HepG2 (cell line): ENCODE measurements around the gene GPBP1. TPM values are rescaled to one million over a fixed set of nuclear protein-coding genes. Genes with fewer than 3 reads are reported as not detected.

Experiments used
- ATAC-seq: fragments of 200-7000 bp; cut with Tn5 transposase; 3 replicates; pipeline ENCODE4 v1.9.1; 2020; ENCODE audit warnings: mild to moderate bottlenecking, moderate library complexity
- BruUV-seq: library from RNA; stranded (reverse); fragments of 400-500 nt; replicated peaks from 2 replicates; lab custom pipeline; 2021; lab: Mats Ljungman, UMichigan
- CTCF ChIA-PET: fragments of 300-600 bp; formaldehyde crosslinking; extraction: SDS; loops from one replicate; lab custom pipeline; 2021; ENCODE audit warnings: low total read pairs, inconsistent platforms, low intra/inter-chr PET ratio; lab: Yijun Ruan, JAX
- POLR2A ChIA-PET: fragments of 350-600 bp; sonication (Branson Sonifier 250); formaldehyde crosslinking; loops from one replicate; lab custom pipeline; 2020; ENCODE audit warnings: antibody characterized with exemption, inconsistent platforms; lab: Yijun Ruan, JAX
- DNase-seq: peaks from one replicate; pipeline ENCODE4 v3.0.0-alpha.2; 2015; ENCODE audit warnings: low spot score
- FAIRE-seq: peaks from 3 replicates; lab custom pipeline; 2011; peaks lifted over from hg19 to GRCh38; lab: Jason Lieb, UNC
- H2AFZ ChIP-seq: one replicate; pipeline ENCODE4 v1.6.1; 2011; ENCODE audit warnings: low read length, inconsistent platforms
- H3K27ac ChIP-seq: fragments of 300-600 bp; 3 replicates; pipeline ENCODE4 v1.8.0; 2011; ENCODE audit warnings: mixed run types, mild to moderate bottlenecking, mixed read lengths, low read length, inconsistent platforms; ENCODE audit not compliant: insufficient read depth; ENCODE audit errors: extremely low read length
- H3K27me3 ChIP-seq, 2 experiments: fragments of 200-600 bp in 1 of 2; 2 replicates in 1 of 2; 3 replicates in 1 of 2; pipeline versions ENCODE4 v1.6.0 to v1.8.0; 2011; ENCODE audit warnings: low read length in 2 of 2, mild to moderate bottlenecking in 2 of 2, moderate library complexity in 2 of 2, inconsistent platforms in 1 of 2; ENCODE audit not compliant: insufficient read depth in 2 of 2, control insufficient read depth in 1 of 2
- H3K36me3 ChIP-seq, 2 experiments: fragments of 200-600 bp in 1 of 2; replicated peaks in 1 of 2; 2 replicates in 1 of 2; 3 replicates in 1 of 2; pipeline versions ENCODE4 v1.5.1 to v1.8.0; 2011; ENCODE audit warnings: low read length in 2 of 2, inconsistent platforms in 1 of 2; ENCODE audit not compliant: insufficient read depth in 2 of 2, control insufficient read depth in 1 of 2
- H3K4me1 ChIP-seq: 2 replicates; pipeline ENCODE4 v1.5.1; 2012; ENCODE audit warnings: low read length, inconsistent platforms; ENCODE audit not compliant: insufficient read depth
- H3K4me2 ChIP-seq: 2 replicates; pipeline ENCODE4 v1.6.0; 2011; ENCODE audit warnings: low read depth, low read length, inconsistent platforms
- H3K4me3 ChIP-seq, 3 experiments: fragments of 200-600 bp in 1 of 3; sonication (generic), shearing (Covaris generic) in 1 of 3; replicated peaks in 1 of 3; 2 replicates each; pipeline ENCODE4 v1.5.1; 2011 to 2016; ENCODE audit warnings: low read length in 3 of 3, inconsistent platforms in 2 of 3, low read depth in 2 of 3, mild to moderate bottlenecking in 2 of 3, control low read depth in 1 of 3, mixed read lengths in 1 of 3; ENCODE audit not compliant: insufficient read depth in 1 of 3
- H3K79me2 ChIP-seq: one replicate; pipeline ENCODE4 v1.6.1; 2011; ENCODE audit warnings: low read length, inconsistent platforms; ENCODE audit not compliant: insufficient read depth
- H3K9ac ChIP-seq: 2 replicates; pipeline ENCODE4 v1.6.0; 2011; ENCODE audit warnings: mild to moderate bottlenecking, low read depth, low read length, inconsistent platforms; ENCODE audit not compliant: insufficient read depth
- H3K9me3 ChIP-seq: 2 replicates; pipeline ENCODE4 v1.5.1; 2012; ENCODE audit warnings: mild to moderate bottlenecking, low read length
- H4K20me1 ChIP-seq: 2 replicates; pipeline ENCODE4 v1.6.0; 2011; ENCODE audit warnings: inconsistent platforms, mild to moderate bottlenecking, low read length, moderate library complexity; ENCODE audit not compliant: insufficient read depth
- CEBPG ChIP-seq: IDR thresholded peaks from 2 replicates; pipeline ENCODE4 v1.6.1; 2016
- CENPT ChIP-seq: sonication (generic); formaldehyde crosslinking; IDR thresholded peaks from 2 replicates; pipeline ENCODE4 v1.8.0; 2022; ENCODE audit warnings: low read depth, mild to moderate bottlenecking, moderate library complexity, missing genetic modification reagents
- GPN1 ChIP-seq: sonication (generic); formaldehyde crosslinking; IDR thresholded peaks from 2 replicates; pipeline ENCODE4 v1.5.1; 2020; ENCODE audit warnings: missing genetic modification reagents, borderline replicate concordance
- MTF2 ChIP-seq: sonication (generic); formaldehyde crosslinking; IDR thresholded peaks from 2 replicates; pipeline ENCODE4 v1.5.0; 2020; ENCODE audit warnings: missing genetic modification reagents, borderline replicate concordance
- SALL1 ChIP-seq: sonication (generic); formaldehyde crosslinking; IDR thresholded peaks from 2 replicates; pipeline ENCODE4 v1.8.0; 2022; ENCODE audit warnings: mild to moderate bottlenecking, missing genetic modification reagents
- SRSF4 ChIP-seq: fragments of 200-400 bp; formaldehyde crosslinking; IDR thresholded peaks from one replicate; pipeline ENCODE4 v1.6.1; 2018; ENCODE audit warnings: mild to moderate bottlenecking, low read depth, low read length, moderate library complexity; ENCODE audit not compliant: poor library complexity, severe bottlenecking
- ZBTB14 ChIP-seq: sonication (generic); formaldehyde crosslinking; IDR thresholded peaks from 2 replicates; pipeline ENCODE4 v1.4.0; 2020; ENCODE audit warnings: missing genetic modification reagents
- ZBTB2 ChIP-seq: sonication (generic); formaldehyde crosslinking; IDR thresholded peaks from 2 replicates; pipeline ENCODE4 v1.8.0; 2022; ENCODE audit warnings: low read depth, missing genetic modification reagents
- ZNF138 ChIP-seq: sonication (generic); formaldehyde crosslinking; IDR thresholded peaks from 2 replicates; pipeline ENCODE4 v1.5.0; 2020; ENCODE audit warnings: mild to moderate bottlenecking, low read depth, missing genetic modification reagents
- ZNF589 ChIP-seq: sonication (generic); formaldehyde crosslinking; conservative IDR thresholded peaks from 2 replicates; pipeline ENCODE4 v1.8.0; 2022; ENCODE audit warnings: mild to moderate bottlenecking, moderate library complexity, missing genetic modification reagents
- ZNF615 ChIP-seq: sonication (generic); formaldehyde crosslinking; IDR thresholded peaks from 2 replicates; pipeline ENCODE4 v1.5.0; 2020; ENCODE audit warnings: mild to moderate bottlenecking, missing genetic modification reagents, borderline replicate concordance
- WGBS: methylation state at CpG from one replicate; pipeline ENCODE4 v1.1.6; 2017; ENCODE audit warnings: low lambda C conversion rate; 5-methylcytosine and 5-hydroxymethylcytosine counted together
- in situ Hi-C: cut with HindIII; loops from 2 replicates; pipeline ENCODE4 v1.10.0; 2017; ENCODE audit warnings: low pct_unique_long_range_greater_than_20kb; ENCODE audit not compliant: extremely low pct_ligation_motif_present
- intact Hi-C: fragments of 100-400 bp; cut with micrococcal nuclease; formaldehyde crosslinking; loops from one replicate; pipeline ENCODE4 v1.10.0; 2022; ENCODE audit not compliant: unreplicated experiment
- polyA plus RNA-seq, 8 experiments: library from polyadenylated mRNA; depleted of rRNA in 3 of 8; stranded (reverse) in 7 of 8; unstranded in 1 of 8; fragments of >200 nt; fragmentation: Illumina TruSeq in 4 of 8; extraction: Trizol in 4 of 8; gene quantifications; 2 replicates each; pipeline versions ENCODE4 v1.2.1 to v1.2.3, GENCODE V29; 2011 to 2016; ENCODE audit warnings: low read depth in 4 of 8, missing spikeins in 1 of 8, mixed read lengths in 1 of 8; ENCODE audit not compliant: insufficient read depth in 1 of 8
- total RNA-seq, 5 experiments: library from RNA; depleted of rRNA; stranded (reverse); fragments of >200 nt; fragmentation: Illumina TruSeq; extraction: Trizol; gene quantifications; 2 replicates each; pipeline ENCODE4 v1.2.3, GENCODE V29; 2016; ENCODE audit warnings: low read depth in 1 of 5
- TF ChIP-seq, protein P1 (sequence below): sonication (generic); formaldehyde crosslinking; IDR thresholded peaks from 2 replicates; pipeline ENCODE4 v1.4.0; 2020; ENCODE audit warnings: missing genetic modification reagents

The GPBP1 gene
- total and polyA plus RNA-seq, 2 of the 13 experiments (the other 11 are each of a cell fraction or from before 2014, with no cell fraction given), result 27.1 to 72.2 TPM

- in situ Hi-C loops, result no loop called here
- ATAC-seq, result no peak
- 93% methylated on average over 6 of the region's 6 CpGs for WGBS
These were observed 69.7 kb downstream of the GPBP1 start for GRCh38 chr5:57243286-57244137.

More at GRCh38 chr5:57243286-57244137, 69.7 kb downstream of the GPBP1 start:
- BruUV-seq, result no TSS peak
- Histone ChIP-seq H2AFZ (no peak overlapping the region), H3K36me3 (peaks cover 6 to 34% of the 10 kb centered on the region in 2 experiments), H3K9me3 (no peaks in the 10 kb centered on the region), H3K9ac (no peak overlapping the region), H3K79me2 (no peaks in the 10 kb centered on the region), H3K27ac (no peak overlapping the region), H3K4me2 (no peak overlapping the region), H3K4me1 (peaks cover 15% of the 10 kb centered on the region), H4K20me1 (no peaks in the 10 kb centered on the region), H3K4me3 (no peak overlapping the region), H3K27me3 (no peaks in the 10 kb centered on the region)
- no peak for FAIRE-seq
- TF ChIP-seq SALL1 (CRISPR knock-in tag) (no peak), CEBPG (CRISPR knock-in tag) (no peak), ZNF615 (no peak), ZBTB14 (no peak), MTF2 (CRISPR knock-in tag) (no peak), ZNF589 (CRISPR knock-in tag) (no peak), SRSF4 (no peak), ZNF138 (CRISPR knock-in tag) (no peak), ZBTB2 (no peak), CENPT (CRISPR knock-in tag) (no peak), GPN1 (CRISPR knock-in tag) (no peak)
- TF ChIP-seq, protein P1, sequence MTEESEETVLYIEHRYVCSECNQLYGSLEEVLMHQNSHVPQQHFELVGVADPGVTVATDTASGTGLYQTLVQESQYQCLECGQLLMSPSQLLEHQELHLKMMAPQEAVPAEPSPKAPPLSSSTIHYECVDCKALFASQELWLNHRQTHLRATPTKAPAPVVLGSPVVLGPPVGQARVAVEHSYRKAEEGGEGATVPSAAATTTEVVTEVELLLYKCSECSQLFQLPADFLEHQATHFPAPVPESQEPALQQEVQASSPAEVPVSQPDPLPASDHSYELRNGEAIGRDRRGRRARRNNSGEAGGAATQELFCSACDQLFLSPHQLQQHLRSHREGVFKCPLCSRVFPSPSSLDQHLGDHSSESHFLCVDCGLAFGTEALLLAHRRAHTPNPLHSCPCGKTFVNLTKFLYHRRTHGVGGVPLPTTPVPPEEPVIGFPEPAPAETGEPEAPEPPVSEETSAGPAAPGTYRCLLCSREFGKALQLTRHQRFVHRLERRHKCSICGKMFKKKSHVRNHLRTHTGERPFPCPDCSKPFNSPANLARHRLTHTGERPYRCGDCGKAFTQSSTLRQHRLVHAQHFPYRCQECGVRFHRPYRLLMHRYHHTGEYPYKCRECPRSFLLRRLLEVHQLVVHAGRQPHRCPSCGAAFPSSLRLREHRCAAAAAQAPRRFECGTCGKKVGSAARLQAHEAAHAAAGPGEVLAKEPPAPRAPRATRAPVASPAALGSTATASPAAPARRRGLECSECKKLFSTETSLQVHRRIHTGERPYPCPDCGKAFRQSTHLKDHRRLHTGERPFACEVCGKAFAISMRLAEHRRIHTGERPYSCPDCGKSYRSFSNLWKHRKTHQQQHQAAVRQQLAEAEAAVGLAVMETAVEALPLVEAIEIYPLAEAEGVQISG, result no peak
- ChIA-PET CTCF (no interaction called here), POLR2A (no interaction called here)
- no peak for DNase-seq
- intact Hi-C loops, result no loop called here
